Superior temporal gyrus (tissue), 1 donor: ENCODE data around the gene RTN4R.

Source experiments
- DNase-seq: peaks from one replicate; pipeline ENCODE4 v3.0.0-alpha.2; 2016; ENCODE audit errors: extremely low spot score

The RTN4R gene

GRCh38 chr22:20257212-20258020 is 10.7 kb downstream of the RTN4R start:
- DNase-seq, result no peak

DNA sequence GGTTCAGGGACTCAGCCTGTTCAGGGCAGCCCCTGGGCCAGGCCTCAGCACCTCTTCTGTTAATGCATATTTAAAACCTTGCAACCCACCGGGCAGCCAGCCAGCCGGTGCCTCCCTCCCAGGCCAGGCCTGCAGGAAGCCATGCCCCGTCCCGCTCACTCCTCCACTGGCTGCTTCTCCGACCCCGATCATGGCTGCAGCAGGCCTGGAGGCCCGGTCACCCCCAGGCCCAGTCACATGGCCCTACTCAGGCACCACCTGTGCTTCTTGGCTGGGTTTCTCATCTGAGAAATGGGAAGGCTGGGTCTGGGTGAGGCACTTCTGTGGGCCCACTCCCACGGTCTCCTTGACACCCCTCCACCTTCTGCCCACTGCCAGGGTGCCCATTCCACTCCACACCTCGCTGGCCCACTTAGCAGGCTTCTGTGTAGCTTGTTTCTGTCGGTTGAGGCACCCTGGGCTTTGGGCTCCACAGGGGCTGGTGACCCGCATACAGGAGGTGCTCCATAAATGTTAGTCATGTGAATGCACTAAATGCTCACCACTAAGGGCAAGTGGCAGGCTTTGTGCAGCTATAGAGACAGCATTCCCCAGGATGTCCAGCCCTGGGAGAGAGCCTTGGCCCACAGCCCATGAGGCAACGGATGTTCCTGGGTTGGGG is 11.4 kb downstream of the RTN4R start:
- no peak for DNase-seq

GRCh38 chr22:20256027-20256426 is 12.1 kb downstream of the RTN4R start:
- no peak for DNase-seq

DNA sequence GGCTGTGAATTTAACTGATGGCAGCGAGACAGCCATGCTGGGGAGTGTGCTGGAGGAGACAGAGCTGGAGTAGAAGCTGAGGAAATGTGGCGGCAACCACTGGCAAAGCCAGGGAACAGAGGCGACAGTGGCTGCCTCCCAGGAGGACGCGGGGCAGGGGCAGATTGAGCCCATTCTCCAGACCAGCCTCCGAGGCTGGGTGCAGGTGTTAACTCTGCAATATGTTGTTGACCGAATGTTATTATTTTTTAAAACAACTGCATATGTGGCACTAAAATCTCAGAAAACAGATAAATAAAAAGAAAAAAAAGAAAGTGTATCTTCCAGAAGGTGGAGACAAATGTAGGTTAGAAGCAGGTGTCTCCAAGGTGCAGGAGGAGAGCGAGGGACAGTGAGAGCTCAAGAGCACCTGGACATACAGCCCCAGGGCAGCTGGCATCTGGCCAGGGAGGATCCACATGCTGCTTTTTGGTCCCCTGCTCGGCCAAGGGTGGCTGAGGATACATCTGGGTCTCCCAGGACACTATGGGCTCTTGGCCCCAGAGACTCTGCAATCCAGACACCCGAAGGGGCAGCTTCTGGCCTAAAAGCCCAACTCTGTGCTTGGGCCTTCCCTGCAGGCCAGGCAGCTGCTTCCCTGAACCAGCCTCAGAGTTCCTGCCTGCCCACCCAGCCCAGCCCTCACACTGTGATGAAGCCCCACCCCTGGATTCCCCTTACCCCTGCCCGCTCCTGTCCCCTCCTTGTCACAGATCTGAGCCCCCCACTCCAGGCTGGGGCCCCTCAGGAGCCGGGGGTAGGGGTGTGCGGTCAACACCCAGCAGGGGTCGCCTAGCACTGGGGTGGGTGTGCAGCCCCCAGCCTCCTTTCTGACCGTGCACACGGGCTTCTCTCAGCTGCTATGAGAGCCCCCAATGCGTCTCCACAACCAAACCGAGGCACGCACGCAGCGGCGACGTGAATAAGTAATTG is 12.9 kb downstream of the RTN4R start:
- no peak for DNase-seq

DNA sequence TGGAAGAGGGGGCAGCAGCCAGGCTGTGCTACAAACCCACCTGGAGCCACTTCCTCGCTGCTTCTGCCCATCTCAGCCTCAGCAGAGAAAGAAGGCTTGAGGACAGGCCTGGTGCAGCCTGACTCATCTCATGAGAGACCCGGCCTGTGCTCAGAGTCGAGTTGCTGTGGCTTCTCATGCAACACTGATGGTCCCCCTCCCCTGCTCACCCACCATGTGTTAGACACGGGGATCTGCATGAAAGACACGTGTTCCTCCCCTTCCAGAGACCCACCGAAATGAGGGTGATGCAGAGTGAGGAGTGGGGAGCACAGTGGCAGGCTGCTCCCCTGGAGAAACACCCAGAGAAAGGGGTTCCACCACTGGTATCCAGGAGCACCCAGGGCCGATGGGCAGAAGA is 15.0 kb downstream of the RTN4R start:
- no peak for DNase-seq

GRCh38 chr22:20251981-20252380 is 16.1 kb downstream of the RTN4R start:
- DNase-seq, result no peak

GRCh38 chr22:20251491-20251890 is 16.6 kb downstream of the RTN4R start:
- DNase-seq, result no peak

- peak; percentile 70 for DNase-seq
Observed at GRCh38 chr22:20249797-20250354, 18.2 kb downstream of the RTN4R start.

DNA sequence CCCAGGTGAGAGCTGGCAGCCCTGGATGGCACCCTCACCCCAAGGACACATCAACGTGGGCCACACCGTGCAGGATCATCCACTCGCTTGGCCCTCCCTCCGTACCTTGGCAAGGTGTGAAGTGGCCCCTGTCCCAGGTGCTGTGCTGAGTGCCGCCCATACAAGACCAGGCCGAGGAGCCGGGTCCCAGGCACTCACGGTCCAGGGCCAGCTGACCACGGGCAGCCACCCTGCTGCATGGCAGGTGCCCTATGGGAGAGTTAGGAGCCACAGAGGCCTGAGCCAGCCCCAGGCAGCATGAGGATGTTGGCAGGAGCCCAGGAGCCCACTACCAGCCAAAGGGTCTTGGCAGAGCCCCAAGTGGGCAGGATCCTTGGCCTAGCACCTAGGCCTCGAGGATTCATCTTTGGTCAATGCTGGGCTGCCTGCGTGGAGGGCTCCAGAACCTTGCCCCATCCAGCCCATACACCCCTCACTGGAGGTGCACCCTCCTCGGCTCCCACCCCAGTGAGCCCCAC is 19.6 kb downstream of the RTN4R start:
- no peak for DNase-seq

GRCh38 chr22:20247608-20248171 is 20.4 kb downstream of the RTN4R start:
- no peak for DNase-seq

GRCh38 chr22:20247010-20247505 is 21.1 kb downstream of the RTN4R start:
- DNase-seq, result no peak

DNA sequence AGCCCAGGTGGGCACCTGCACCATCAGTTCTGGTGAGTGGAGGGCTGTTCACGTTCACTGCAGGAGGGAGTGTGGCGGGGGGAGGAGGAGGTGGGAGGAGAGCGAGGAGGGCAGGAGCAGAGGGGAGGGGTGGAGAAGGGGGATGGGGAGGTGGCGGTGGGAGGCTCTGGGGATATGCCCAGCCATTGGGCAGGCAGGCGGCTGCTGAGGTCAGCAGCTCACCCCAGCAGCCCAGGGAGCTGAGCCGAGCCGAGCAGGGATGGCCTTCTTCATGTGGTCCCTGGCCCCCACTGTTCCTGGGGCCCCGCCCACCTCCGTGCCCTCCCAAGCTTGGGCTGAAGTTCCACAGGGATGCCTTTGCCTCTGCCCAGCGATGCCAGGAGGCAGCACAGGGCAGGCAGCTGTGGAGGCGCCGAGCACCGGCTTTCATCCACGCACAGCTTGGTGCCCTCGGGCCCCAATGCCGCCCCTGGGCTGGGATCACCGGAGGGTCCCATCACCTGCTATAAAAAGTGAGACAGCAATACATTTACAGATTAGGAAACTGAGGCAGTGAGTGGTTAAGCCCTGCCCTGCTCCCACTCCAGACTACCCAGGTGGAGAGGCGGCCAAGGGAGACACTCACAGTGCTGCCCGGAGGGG is 21.6 kb downstream of the RTN4R start:
- DNase-seq, result no peak

DNA sequence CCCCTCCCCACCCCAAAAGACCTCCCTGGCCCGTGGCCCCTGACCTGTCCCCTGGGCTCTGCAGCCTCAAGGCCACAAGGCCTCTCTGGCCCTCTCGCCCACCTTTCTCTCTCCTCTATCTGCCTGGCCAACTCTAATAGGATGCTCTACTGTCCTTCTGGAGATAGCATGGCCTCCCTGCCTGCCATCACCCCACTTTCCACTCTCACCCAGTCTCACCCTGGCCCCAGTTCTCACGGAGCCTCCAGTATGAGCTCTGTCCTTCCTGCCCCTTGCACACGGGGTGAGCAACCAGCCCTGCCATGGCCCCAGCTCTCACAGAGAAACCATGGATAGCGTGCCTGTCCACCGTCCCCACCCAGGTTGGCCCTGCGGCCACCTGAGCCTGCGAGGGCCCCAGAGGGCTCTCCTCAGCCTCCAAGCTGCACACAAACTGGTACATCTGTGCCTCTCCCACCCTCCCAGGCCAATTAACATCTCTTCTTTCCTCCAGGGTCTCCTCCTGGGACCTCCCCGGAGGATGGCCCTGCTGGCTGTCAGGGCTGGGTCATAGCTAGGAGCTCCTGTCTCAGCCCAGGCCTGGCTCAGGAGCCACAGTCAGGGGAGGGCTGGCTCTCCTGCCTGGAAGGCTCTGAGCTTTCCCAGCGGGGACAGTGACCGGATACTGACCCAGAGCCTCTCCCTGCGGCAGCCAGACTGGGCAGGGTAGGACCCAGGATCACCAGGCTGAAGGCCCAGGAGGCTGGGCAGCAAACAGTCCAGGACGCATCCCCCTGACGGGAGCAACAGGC is 22.3 kb downstream of the RTN4R start:
- no peak for DNase-seq

DNA sequence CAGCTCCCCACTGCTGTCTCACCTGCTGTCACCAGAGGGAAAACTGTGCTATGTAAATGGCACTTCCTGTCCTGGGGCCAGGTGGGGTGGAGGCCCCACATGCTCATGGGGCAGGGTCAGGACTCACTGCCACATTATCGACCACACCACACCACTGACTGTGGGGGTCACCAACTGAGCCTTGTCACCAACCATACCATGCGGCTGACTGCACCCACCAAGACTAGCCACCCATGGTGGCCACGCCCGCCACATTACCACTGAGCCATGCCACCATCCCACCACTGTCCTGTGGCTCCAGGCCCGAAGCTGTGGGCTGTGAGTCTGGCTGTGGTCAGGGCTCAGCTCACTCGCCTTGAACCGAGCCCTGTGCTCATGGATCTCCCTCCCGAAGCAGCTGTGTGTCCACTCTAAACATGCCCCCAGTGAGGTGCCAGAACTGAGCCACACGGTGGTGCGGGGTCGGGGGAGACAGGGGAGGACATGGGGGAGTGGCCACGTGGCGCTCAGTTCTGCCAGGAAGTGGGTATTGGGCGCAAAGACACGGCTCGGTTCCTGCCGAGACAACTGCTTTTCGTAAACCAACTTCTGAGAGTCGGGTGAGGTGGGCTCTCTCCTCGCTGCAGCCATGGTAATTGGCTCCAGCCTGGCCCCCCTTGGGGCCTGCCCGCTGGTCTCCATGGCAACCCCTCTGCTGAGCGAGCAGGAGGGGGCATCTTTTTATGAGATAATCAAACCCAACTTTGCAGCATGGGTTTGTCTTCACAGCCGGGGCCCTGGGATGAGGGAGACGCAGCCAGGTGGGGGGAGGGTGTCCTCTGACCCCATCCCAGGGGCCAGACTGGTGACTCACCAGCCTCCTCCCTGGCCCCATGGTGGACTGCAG is 23.2 kb downstream of the RTN4R start:
- no peak for DNase-seq

- DNase-seq, result no peak
Observed at GRCh38 chr22:20244250-20244648, 23.9 kb downstream of the RTN4R start.

DNA sequence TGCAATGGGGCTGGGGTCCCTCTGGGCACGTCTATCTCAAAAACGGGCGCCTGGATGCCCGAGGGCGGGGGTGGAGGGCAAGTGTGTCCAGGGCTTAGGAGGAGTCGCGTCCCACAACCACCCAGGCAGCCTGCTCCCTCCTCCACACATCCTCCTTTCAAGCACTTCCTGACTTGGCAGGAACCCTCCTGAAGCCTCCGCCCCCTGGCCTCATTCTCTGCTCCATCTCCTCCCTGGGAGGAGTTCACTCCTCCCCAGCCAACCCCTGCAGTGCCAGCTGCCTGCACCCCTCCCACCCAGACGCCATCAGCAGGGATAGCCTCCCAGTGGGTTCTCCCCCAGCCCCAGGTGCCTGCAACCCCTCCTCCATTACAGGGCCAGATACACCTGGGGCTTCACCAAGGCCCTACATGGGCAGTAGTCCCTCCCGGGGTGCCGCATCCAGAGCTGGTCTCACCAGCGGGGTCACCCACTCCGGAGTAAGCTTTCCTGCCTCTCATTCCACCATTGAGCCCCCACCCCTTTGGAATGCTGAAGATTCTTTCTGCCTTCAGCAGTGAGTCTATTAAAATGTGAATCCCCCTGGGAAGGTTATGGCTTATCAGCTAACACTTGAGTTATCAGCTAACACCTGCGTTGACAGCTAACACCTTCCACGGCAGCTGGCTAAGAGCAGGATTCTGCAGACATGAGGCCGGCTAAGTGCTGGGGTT is 24.4 kb downstream of the RTN4R start:
- peak; percentile 63 for DNase-seq

DNA sequence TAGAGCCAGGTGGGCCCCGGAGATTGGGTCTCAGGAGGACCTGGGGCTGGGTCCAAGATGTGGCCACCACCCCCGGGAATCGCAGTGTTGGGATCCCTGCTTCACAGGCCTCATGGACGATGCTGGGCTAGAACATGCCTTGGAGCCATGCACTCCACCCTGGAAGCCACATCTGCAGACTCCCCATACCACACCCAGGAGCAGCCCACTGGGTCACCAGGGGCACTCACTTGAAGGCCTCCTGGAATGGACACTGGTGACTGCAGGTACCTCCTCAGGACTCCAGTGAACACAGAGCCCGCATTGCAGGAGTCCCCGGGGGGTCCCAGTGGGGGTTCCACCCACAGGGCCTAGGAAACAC is 25.0 kb downstream of the RTN4R start:
- DNase-seq, result no peak
